GM21529 (cell line): ENCODE data around the gene JMJD1C.
"Not testable (repeated sequence)": the region's sequence is repeated elsewhere in the genome, so short reads cannot be mapped to it uniquely, and the experiment has no call there.

ENCODE experiments used
- ATAC-seq: cut with Tn5 transposase; IDR thresholded peaks from one replicate; pipeline ENCODE4 v1.9.1; 2021; ENCODE audit not compliant: unreplicated experiment

Gene JMJD1C

GRCh38 chr10:63366933-63367332 is 98.8 kb downstream of the JMJD1C start:
- no peak for ATAC-seq

GRCh38 chr10:63365976-63366765 is 99.6 kb downstream of the JMJD1C start:
- no peak for ATAC-seq

DNA sequence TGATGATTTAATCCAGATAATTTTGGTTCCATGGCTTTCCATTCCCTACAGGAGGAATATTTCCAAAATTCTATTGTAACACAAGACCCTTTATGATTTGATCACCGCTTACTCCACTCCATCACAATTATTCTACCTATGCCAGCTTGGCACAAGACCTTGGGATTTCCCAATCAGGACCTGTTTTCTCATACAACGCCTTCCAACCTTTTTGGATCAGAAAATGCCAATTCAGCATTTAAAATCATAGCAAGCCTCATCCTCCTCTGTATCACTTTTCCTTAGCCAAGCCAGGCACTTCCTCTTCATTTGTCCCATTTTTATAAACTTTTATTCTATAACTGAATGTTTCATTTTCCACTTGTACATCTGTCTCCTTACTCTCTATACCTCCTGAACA is 100.9 kb downstream of the JMJD1C start:
- no peak for ATAC-seq

DNA sequence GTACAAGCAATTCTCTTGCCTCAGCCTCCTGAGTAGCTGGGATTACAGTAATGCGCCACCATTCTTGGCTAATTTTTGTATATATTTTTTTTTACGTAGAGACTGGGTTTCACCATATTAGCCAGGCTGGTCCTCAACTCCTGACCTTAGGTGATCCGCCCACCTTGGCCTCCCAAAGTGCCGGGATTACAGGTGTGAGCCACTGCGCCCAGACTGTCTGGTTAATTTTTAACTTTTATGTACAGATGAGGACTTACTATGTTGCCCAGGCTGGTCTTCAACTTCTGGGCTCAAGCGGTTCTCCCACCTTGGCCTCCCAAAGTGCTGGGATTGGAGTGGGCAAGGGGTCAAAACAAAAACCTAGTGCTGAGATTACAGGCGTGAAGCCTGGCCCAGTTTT is 101.8 kb downstream of the JMJD1C start:
- no peak for ATAC-seq

DNA sequence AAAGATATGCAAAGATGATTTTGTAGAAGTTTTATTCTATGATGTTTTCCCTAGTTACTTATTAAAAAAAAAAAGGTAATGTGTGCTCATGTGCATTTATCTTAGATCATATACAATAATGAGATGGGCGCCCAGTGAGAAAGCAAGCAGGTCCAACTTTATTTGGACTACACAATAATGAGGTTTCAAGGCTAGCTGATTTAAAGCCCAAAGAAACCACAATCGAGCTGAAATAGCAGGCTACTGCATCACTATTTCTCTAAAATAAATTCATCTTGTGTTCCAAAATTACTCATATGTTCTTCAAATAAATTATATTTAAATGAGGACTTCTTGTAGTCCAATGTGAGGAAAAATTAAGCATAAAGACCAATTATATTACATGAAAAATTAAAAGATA is 110.1 kb downstream of the JMJD1C start:
- no peak for ATAC-seq

DNA sequence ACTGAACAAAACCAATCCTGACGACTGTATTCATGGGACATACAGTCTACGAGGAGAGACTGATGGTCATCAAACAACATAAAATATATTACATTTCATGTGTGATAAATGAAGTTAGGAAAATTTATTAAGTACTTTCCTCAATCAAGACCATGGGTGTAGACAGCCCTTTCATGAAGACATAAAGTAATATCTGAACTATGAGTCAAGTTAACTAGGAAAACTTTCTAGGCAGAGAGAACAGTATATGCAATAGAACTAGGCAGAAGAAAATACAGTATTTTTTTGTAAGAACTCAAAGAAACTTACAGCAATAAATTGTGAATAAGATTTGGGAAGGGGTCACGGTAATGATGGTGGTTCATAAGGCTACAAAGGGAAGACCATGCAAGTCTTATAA is 112.8 kb downstream of the JMJD1C start:
- ATAC-seq = no peak

GRCh38 chr10:63348245-63348850 is 117.4 kb downstream of the JMJD1C start:
- ATAC-seq = no peak

GRCh38 chr10:63346015-63346441 is 119.7 kb downstream of the JMJD1C start:
- no peak for ATAC-seq

GRCh38 chr10:63344269-63344668 is 121.5 kb downstream of the JMJD1C start:
- ATAC-seq = no peak

GRCh38 chr10:63343476-63343875 is 122.3 kb downstream of the JMJD1C start:
- no peak for ATAC-seq

GRCh38 chr10:63339640-63340039 is 126.1 kb downstream of the JMJD1C start:
- ATAC-seq = not testable (repeated sequence)

DNA sequence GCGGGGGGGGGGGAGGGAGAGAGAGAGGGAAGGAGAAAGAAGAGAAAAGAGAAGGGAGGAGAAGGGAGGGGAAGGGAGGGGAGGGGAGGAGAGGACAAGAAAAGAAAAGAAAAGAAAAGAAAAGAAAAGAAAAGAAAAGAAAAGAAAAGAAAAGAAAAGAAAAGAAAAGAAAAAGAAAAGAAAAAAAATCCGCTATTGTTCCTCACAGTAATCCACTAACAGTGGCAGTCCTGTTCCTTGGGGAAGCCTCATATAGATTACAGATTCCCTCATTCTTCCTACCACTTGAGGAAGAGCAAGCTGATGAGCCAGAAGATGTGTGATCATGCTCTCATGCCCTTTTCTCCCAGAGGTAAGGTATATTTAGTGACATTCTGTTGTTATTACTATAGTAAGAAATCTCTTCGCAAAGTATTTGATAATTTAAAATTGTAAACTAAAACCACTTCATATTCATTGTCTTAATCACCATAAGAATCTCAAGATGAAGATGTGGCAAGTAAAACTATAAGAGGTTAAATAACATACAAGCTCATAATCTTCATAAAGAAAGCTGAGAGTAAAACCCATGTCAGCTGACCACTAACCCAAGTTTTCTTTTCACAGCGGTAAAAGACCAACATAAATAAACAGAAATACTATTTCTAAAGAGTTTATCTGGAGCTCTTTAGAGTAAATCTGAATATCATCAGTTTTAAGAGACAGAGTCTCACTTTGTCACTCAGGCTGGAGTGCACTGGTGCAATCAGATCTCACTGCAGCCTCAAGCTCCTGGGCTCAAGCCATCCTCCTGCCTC is 128.1 kb downstream of the JMJD1C start:
- no peak for ATAC-seq

DNA sequence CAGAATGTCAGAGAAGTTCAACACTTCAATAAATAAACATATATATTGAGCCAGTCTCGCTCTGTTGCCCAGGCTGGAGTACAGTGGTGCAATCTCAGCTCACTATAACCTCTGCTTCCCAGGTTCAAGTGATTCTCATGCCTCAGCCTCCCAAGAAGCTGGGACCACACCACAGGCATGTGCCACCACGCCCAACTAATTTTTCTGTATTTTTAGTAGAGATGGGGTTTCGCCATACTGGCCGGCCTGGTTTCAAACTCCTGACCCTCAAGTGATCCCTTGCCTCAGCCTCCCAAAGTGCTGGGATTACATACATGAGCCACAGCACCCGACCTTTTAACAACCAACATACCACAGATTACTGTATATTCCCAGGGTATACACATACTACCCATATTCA is 134.2 kb downstream of the JMJD1C start:
- no peak for ATAC-seq

- no peak for ATAC-seq
Observed at GRCh38 chr10:63324495-63324854, 141.3 kb downstream of the JMJD1C start.

DNA sequence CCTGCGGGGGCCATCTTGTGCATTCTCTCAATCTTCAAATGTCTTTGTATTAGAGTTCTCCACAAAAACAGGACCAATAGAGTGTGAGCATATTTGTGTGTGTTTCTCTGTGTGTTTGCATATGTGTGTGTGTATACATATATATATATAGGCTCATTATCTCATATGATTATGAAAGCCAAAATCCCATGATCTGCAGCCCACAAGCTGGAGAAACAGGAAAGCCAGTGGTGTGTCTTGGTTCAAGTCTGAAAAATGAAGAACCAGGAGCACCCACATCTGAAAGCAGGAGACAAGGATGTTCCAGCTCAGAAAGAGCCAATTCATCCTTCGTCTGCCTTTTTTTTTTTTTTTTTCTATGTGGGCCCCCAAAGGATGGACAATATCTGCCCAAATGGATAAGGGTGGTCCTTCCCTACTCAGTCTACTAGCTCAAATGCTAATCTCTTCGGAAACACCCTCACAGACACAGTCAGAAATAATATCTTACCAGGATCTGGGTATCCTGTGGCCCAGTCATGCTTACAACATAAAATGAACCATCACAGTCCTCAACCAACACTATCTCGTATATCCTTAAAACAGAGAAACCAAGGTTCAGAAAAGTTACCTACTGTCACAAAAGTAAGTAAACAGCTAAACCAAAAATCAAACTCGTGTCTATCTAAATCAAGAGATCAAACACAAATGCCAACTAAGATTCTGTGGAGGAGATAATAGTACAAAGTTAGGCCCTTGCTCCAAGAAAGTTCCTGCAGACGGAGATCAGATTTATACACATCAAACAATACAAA is 141.9 kb downstream of the JMJD1C start:
- ATAC-seq = no peak

- no peak for ATAC-seq
Observed at GRCh38 chr10:63320683-63321082, 145.1 kb downstream of the JMJD1C start.

GRCh38 chr10:63319231-63319630 is 146.5 kb downstream of the JMJD1C start:
- no peak for ATAC-seq

DNA sequence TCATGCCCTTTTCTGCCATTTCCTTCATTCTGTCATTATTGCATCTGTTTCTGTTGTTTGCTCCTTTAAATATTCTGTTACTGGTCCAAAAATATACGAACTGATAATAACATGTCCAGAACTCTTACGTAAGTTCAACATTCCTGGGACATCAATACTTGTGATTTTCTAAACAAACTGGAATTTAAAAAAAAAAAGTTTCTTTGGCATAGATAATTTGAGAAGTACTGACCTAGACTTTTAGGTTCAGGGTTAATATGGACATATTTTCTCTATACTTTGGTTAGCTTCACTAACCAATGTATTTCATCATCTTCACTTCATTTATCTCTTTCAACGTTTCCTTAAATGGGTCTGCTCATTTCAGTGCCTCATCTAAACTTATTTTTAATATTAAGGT is 147.3 kb downstream of the JMJD1C start:
- ATAC-seq = no peak

- no peak for ATAC-seq
Observed at GRCh38 chr10:63314020-63314419, 151.8 kb downstream of the JMJD1C start.

- no peak for ATAC-seq
Observed at GRCh38 chr10:63313066-63313717, 152.6 kb downstream of the JMJD1C start.

DNA sequence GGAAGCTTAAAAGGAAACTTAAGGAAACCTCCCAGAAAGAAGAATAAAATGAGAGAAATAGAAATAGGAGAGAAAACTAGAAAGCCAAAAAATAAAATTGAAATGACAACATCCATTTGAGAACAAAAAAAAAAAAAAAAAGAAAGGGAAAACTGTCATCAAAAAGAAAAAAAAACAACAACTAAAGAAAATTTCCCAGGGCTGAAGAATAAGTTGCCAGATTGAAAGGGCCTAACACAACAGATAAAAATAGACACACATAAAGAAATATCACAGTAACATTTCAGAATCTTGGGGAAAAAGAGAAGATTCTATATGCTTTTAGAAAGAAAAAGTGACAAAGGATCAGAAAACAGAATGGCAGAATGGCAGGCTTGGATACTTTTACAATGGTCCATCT is 157.1 kb downstream of the JMJD1C start:
- no peak for ATAC-seq
